KMS-11 (cell line): Measurements from ENCODE around the gene ZNF3.

Source experiments
- H2AFZ ChIP-seq: fragments of 200-600 bp; sonication (generic); 2 replicates; pipeline ENCODE4 v1.6.1; 2016; ENCODE audit warnings: antibody characterized with exemption, mixed run types, low read depth
- H3K27ac ChIP-seq: fragments of 200-600 bp; sonication (generic); 2 replicates; pipeline ENCODE4 v1.6.1; 2016; ENCODE audit warnings: mild to moderate bottlenecking, mixed run types
- H3K27me3 ChIP-seq: fragments of 200-600 bp; sonication (generic); 2 replicates; pipeline ENCODE4 v1.6.1; 2017; ENCODE audit warnings: mild to moderate bottlenecking, low read depth, mixed run types, moderate library complexity; ENCODE audit not compliant: insufficient read depth
- H3K36me3 ChIP-seq: fragments of 200-600 bp; sonication (generic); 2 replicates; pipeline ENCODE4 v1.6.1; 2017; ENCODE audit warnings: mild to moderate bottlenecking, mixed run types; ENCODE audit not compliant: insufficient read depth
- H3K4me1 ChIP-seq: fragments of 200-600 bp; sonication (generic); 2 replicates; pipeline ENCODE4 v1.6.1; 2016; ENCODE audit warnings: mild to moderate bottlenecking, low read depth, mixed run types; ENCODE audit not compliant: poor library complexity, severe bottlenecking
- H3K4me2 ChIP-seq: fragments of 200-600 bp; sonication (generic); 2 replicates; pipeline ENCODE4 v1.7.0; 2016; ENCODE audit warnings: mild to moderate bottlenecking, mixed run types
- H3K4me3 ChIP-seq: fragments of 200-600 bp; sonication (generic); IDR thresholded peaks from 2 replicates; pipeline ENCODE4 v1.6.1; 2017; ENCODE audit warnings: low read depth, low read length, mixed read lengths; ENCODE audit not compliant: insufficient read depth
- H3K79me2 ChIP-seq: fragments of 200-600 bp; sonication (generic); 2 replicates; pipeline ENCODE4 v1.6.1; 2016; ENCODE audit warnings: low read depth, mixed run types; ENCODE audit not compliant: insufficient read depth
- H3K9ac ChIP-seq: fragments of 200-600 bp; sonication (generic); 2 replicates; pipeline ENCODE4 v1.6.1; 2016; ENCODE audit warnings: mild to moderate bottlenecking, mixed run types
- H4K20me1 ChIP-seq: fragments of 200-600 bp; sonication (generic); 2 replicates; pipeline ENCODE4 v1.6.1; 2016; ENCODE audit warnings: mild to moderate bottlenecking, mixed run types; ENCODE audit not compliant: insufficient read depth
- CTCF ChIP-seq: fragments of 200-600 bp; sonication (generic); conservative IDR thresholded peaks from 2 replicates; pipeline ENCODE4 v1.6.1; 2017; ENCODE audit warnings: low read depth, mild to moderate bottlenecking, antibody characterized with exemption, low read length, moderate library complexity, mixed read lengths

Gene ZNF3

DNA sequence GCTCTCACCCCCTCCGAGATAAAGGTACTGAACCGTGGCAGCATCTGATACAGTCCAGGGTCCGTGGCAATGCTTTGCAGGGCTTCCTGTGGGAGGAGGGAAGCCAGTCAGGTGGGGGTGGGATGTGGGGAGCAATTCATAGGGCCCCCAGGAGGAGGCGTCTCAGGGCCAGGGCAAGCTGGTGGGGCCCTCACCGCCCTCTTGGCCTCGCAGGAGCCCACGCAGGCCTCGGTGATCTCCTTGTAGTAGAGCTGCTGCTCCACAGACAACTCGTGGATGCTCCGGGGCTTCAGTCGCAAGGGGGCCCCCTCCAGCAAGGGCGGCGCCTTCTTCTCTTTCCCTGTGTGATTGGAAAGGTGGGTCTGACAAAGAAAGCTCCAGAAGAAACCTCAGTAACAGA lies 30.4 kb upstream of the ZNF3 start:
- Histone ChIP-seq H4K20me1 (no peaks in the 10 kb centered on the region), H3K9ac (no peak overlapping the region), H3K4me3 (no peak overlapping the region), H3K4me2 (no peak overlapping the region), H3K27ac (no peak overlapping the region), H2AFZ (no peak overlapping the region), H3K79me2 (no peaks in the 10 kb centered on the region), H3K27me3 (no peaks in the 10 kb centered on the region), H3K4me1 (no peaks in the 10 kb centered on the region), H3K36me3 (peaks cover 3% of the 10 kb centered on the region; the same call in 1 of the 2 replicates)
- TF ChIP-seq CTCF, result no peak

GRCh38 chr7:100111156-100111555 lies 29.6 kb upstream of the ZNF3 start:
- Histone ChIP-seq H2AFZ (no peak overlapping the region), H3K36me3 (peaks cover 3% of the 10 kb centered on the region; the same call in 1 of the 2 replicates), H3K27me3 (no peaks in the 10 kb centered on the region), H3K27ac (no peak overlapping the region), H4K20me1 (no peaks in the 10 kb centered on the region), H3K79me2 (no peaks in the 10 kb centered on the region), H3K4me2 (no peak overlapping the region), H3K4me3 (no peak overlapping the region), H3K4me1 (no peaks in the 10 kb centered on the region), H3K9ac (no peak overlapping the region)
- no peak for TF ChIP-seq CTCF

DNA sequence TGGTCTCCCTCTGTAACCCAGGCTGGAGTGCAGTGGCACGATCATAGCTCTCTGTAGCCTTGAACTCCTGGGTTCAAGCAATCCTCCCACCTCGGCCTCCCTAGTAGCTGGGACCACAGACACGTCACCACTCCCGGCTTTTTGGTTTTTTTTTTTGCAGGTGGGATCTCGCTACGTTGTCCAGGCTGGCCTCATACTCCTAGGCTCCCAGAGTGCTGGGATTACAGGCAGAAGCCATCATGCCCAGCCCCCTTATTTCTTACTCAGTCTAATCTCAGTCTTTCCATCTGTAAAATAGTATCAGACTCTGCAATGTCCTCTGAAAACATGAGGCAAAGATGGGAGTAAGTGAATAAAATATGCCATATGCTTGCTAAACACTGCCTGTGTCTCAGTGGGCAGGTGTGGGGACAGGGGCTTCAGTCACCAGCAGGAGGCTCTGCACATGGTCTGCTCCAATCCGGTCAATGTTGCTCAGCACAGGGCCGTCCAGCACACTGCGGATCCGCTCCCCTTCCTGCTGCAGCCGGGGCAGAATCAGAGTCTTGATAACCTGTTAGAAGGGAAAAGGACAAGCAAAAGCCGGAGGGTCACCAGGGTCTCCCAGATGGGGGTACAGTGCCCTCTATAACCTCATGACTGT lies 28.1 kb upstream of the ZNF3 start:
- Histone ChIP-seq H3K9ac (no peak overlapping the region), H3K4me1 (no peaks in the 10 kb centered on the region), H3K79me2 (no peaks in the 10 kb centered on the region), H3K27me3 (no peaks in the 10 kb centered on the region), H3K4me3 (no peak overlapping the region), H3K27ac (no peak overlapping the region), H3K36me3 (peaks cover 3% of the 10 kb centered on the region; the same call in 1 of the 2 replicates), H2AFZ (no peak overlapping the region), H4K20me1 (no peaks in the 10 kb centered on the region), H3K4me2 (no peak overlapping the region)
- no peak for TF ChIP-seq CTCF

DNA sequence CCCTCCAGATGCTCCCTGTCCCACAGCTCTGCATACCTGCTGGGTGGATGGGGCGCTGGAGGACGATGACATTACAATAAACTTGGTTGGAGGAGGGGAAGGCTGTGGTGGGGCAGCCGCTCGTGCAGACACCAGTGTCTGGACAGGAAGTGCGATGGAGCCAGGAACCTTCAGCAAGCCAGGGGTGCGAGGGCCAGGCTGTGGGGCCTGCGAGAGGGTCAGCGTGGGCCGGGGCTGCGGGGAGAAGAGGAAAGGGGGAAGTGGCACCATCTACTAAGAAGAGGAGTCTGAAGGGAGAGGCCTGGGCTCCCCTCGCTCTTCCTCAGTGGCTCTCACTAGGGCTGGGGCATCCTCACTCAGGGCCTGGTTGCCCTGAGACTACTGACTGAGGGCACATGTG lies 26.4 kb upstream of the ZNF3 start:
- Histone ChIP-seq H3K79me2 (no peaks in the 10 kb centered on the region), H3K9ac (no peak overlapping the region), H3K4me3 (no peak overlapping the region), H3K4me2 (no peak overlapping the region), H3K27me3 (no peaks in the 10 kb centered on the region), H3K4me1 (no peaks in the 10 kb centered on the region), H4K20me1 (no peaks in the 10 kb centered on the region), H3K36me3 (no peaks in the 10 kb centered on the region; the same call in 1 of the 2 replicates), H3K27ac (no peak overlapping the region), H2AFZ (no peak overlapping the region)
- TF ChIP-seq CTCF, result no peak
